K562 (cell line): ENCODE results near the gene CRABP1. TPM values are rescaled to one million over a fixed set of nuclear protein-coding genes. Genes with fewer than 3 reads are reported as not detected.

Experiments used
- ATAC-seq: fragments of 200-7000 bp; cut with Tn5 transposase; 3 replicates; pipeline ENCODE4 v1.9.1; 2020; ENCODE audit warnings: moderate library complexity
- BruUV-seq: library from RNA; stranded (reverse); fragments of 400-500 nt; replicated peaks from 2 replicates; lab custom pipeline; 2021; lab: Mats Ljungman, UMichigan
- CTCF ChIA-PET: fragments of 300-600 bp; formaldehyde crosslinking; extraction: SDS; loops from one replicate; lab custom pipeline; 2021; ENCODE audit warnings: low intra/inter-chr PET ratio; lab: Yijun Ruan, JAX
- POLR2A ChIA-PET: fragments of 300-600, 350-650 bp; sonication (Branson Sonifier 250); formaldehyde crosslinking; extraction: SDS; loops from one replicate; lab custom pipeline; 2021; ENCODE audit warnings: antibody characterized with exemption, inconsistent platforms; lab: Yijun Ruan, JAX
- DNase-seq, 4 experiments: peaks; one replicate each; pipeline versions ENCODE4 v3.0.0 to v3.0.0-alpha.2; 2011 to 2018; ENCODE audit warnings: low spot score in 3 of 4, mixed read lengths in 3 of 4; ENCODE audit errors: extremely low read depth in 1 of 4
- FAIRE-seq: peaks from 2 replicates; lab custom pipeline; 2011; peaks lifted over from hg19 to GRCh38; lab: Jason Lieb, UNC
- H2AFZ ChIP-seq: 2 replicates; pipeline ENCODE4 v1.6.0; 2011; ENCODE audit warnings: low read depth, low read length, control low read depth, inconsistent platforms
- H3K27ac ChIP-seq: fragments of 200-600 bp; 3 replicates; pipeline ENCODE4 v1.8.0; 2011; ENCODE audit warnings: low read depth, mild to moderate bottlenecking, control low read depth, inconsistent platforms, low read length, moderate library complexity, mixed read lengths; ENCODE audit errors: extremely low read depth
- H3K27me3 ChIP-seq, 2 experiments: fragments of 300-600 bp in 1 of 2; 2 replicates in 1 of 2; 3 replicates in 1 of 2; pipeline versions ENCODE4 v1.6.0 to v1.8.0; 2011; ENCODE audit warnings: inconsistent platforms in 2 of 2, low read length in 2 of 2, mild to moderate bottlenecking in 1 of 2, mixed read lengths in 1 of 2, moderate library complexity in 1 of 2; ENCODE audit not compliant: control insufficient read depth in 2 of 2, insufficient read depth in 2 of 2
- H3K36me3 ChIP-seq: fragments of 300-600 bp; 3 replicates; pipeline ENCODE4 v1.8.0; 2011; ENCODE audit warnings: mild to moderate bottlenecking, low read length, inconsistent platforms; ENCODE audit not compliant: control insufficient read depth, insufficient read depth
- H3K4me1 ChIP-seq, 2 experiments: fragments of 200-600 bp in 1 of 2; replicated peaks in 1 of 2; 2 replicates in 1 of 2; 3 replicates in 1 of 2; pipeline versions ENCODE4 v1.5.1 to v1.8.0; 2011; ENCODE audit warnings: inconsistent platforms in 2 of 2, low read length in 2 of 2, mild to moderate bottlenecking in 1 of 2, mixed read lengths in 1 of 2, moderate library complexity in 1 of 2; ENCODE audit not compliant: control insufficient read depth in 2 of 2, insufficient read depth in 2 of 2
- H3K4me2 ChIP-seq: 2 replicates; pipeline ENCODE4 v1.6.1; 2011; ENCODE audit warnings: low read length, control low read depth, inconsistent platforms, mixed read lengths; ENCODE audit not compliant: insufficient read depth
- H3K4me3 ChIP-seq: fragments of 200-600 bp; sonication (generic), shearing (Covaris generic); 2 replicates; pipeline ENCODE4 v1.5.1; 2016; ENCODE audit warnings: control low read depth, inconsistent platforms
- H3K79me2 ChIP-seq: fragments of 200-600 bp; 3 replicates; pipeline ENCODE4 v1.8.0; 2011; ENCODE audit warnings: low read length, inconsistent platforms; ENCODE audit not compliant: control insufficient read depth, insufficient read depth
- H3K9ac ChIP-seq, 2 experiments: 2 replicates each; pipeline versions ENCODE4 v1.6.0 to v1.6.1; 2011; ENCODE audit warnings: low read depth in 2 of 2, low read length in 2 of 2, control low read depth in 1 of 2, inconsistent platforms in 1 of 2, mild to moderate bottlenecking in 1 of 2, mixed read lengths in 1 of 2; ENCODE audit not compliant: insufficient read depth in 1 of 2
- H3K9me1 ChIP-seq: one replicate; pipeline ENCODE4 v1.6.0; 2011; ENCODE audit warnings: inconsistent platforms, mild to moderate bottlenecking, low read length, moderate library complexity; ENCODE audit not compliant: control insufficient read depth, insufficient read depth
- H3K9me3 ChIP-seq: replicated peaks from 2 replicates; pipeline ENCODE4 v1.5.1; 2011; ENCODE audit warnings: low read depth, low read length, inconsistent platforms; ENCODE audit not compliant: control insufficient read depth, insufficient read depth
- H4K20me1 ChIP-seq: replicated peaks from 2 replicates; pipeline ENCODE4 v1.6.1; 2011; ENCODE audit warnings: low read length, inconsistent platforms, mixed read lengths; ENCODE audit not compliant: control insufficient read depth, insufficient read depth
- ARID3B ChIP-seq: fragments of 250-450 bp; sonication (Bioruptor Pico); IDR thresholded peaks from 2 replicates; pipeline ENCODE4 v1.4.0; 2020; ENCODE audit warnings: borderline replicate concordance
- ASH1L ChIP-seq: fragments of 450-650 bp; IDR thresholded peaks from 2 replicates; pipeline ENCODE4 v1.6.1; 2018; ENCODE audit warnings: borderline replicate concordance, mild to moderate bottlenecking, low read depth; ENCODE audit not compliant: partially characterized antibody
- CSDE1 ChIP-seq, 2 experiments: fragments of 450-650 bp; IDR thresholded peaks; 2 replicates each; pipeline ENCODE4 v1.6.1; 2016; ENCODE audit warnings: mild to moderate bottlenecking in 1 of 2
- ETV5 ChIP-seq: sonication (generic); formaldehyde crosslinking; IDR thresholded peaks from 2 replicates; pipeline ENCODE4 v1.4.0; 2020; ENCODE audit warnings: low read depth, mild to moderate bottlenecking, missing genetic modification reagents
- MEF2D ChIP-seq: conservative IDR thresholded peaks from 2 replicates; pipeline ENCODE4 v1.6.1; 2016; ENCODE audit warnings: low read depth, missing genetic modification characterization, missing compliant biosample characterization
- TARDBP ChIP-seq: fragments of 450-650 bp; IDR thresholded peaks from 2 replicates; pipeline ENCODE4 v1.6.1; 2016
- TGIF2 ChIP-seq: sonication (generic); formaldehyde crosslinking; IDR thresholded peaks from 2 replicates; pipeline ENCODE4 v1.8.1; 2022; ENCODE audit warnings: mild to moderate bottlenecking, missing genetic modification reagents, moderate library complexity
- THRAP3 ChIP-seq: fragments of 450-650 bp; IDR thresholded peaks from 2 replicates; pipeline ENCODE4 v1.6.1; 2016; ENCODE audit warnings: mild to moderate bottlenecking, inconsistent platforms, borderline replicate concordance
- YY1 ChIP-seq, 3 experiments: IDR thresholded peaks; 2 replicates each; pipeline ENCODE4 v1.6.1; 2011; ENCODE audit warnings: low read length in 2 of 3, mild to moderate bottlenecking in 2 of 3, moderate library complexity in 2 of 3, borderline replicate concordance in 1 of 3, control low read depth in 1 of 3, low read depth in 1 of 3; ENCODE audit not compliant: insufficient read depth in 3 of 3, insufficient replicate concordance in 2 of 3, control insufficient read depth in 1 of 3, insufficient read length in 1 of 3; ENCODE audit errors: extremely low read depth in 1 of 3
- WGBS: fragments of 100-300 bp; shearing (Covaris generic); methylation state at CpG from one replicate; pipeline ENCODE4 v1.1.6; 2016; ENCODE audit warnings: low coverage, mixed read lengths; ENCODE audit not compliant: insufficient coverage; ENCODE audit errors: missing lambda C conversion rate; 5-methylcytosine and 5-hydroxymethylcytosine counted together
- in situ Hi-C: fragments of 300-500 bp; cut with MboI; formaldehyde crosslinking; loops from 4 replicates; pipeline ENCODE4 v1.15.0; 2018; ENCODE audit warnings: inconsistent platforms, mixed read lengths
- intact Hi-C: fragments of 100-400 bp; cut with micrococcal nuclease; formaldehyde crosslinking; loops from 2 replicates; pipeline ENCODE4 v1.14.2; 2022
- polyA plus RNA-seq, 8 experiments: library from polyadenylated mRNA; depleted of rRNA in 4 of 8; stranded (reverse) in 5 of 8; unstranded in 3 of 8; fragments of >200 nt; fragmentation: Nextera tagmentation in 2 of 8; fragmentation: Illumina TruSeq in 1 of 8; extraction: Ambion mirVana in 2 of 8; extraction: Trizol in 1 of 8; gene quantifications; 2 replicates each; pipeline versions ENCODE4 v1.2.1 to v1.2.3, GENCODE V29; 2011 to 2014; ENCODE audit warnings: inconsistent platforms in 1 of 8, missing spikeins in 1 of 8
- total RNA-seq, 7 experiments: library from RNA; depleted of rRNA in 6 of 7; stranded (reverse); fragments of >200 nt in 6 of 7; fragmentation: Illumina TruSeq in 2 of 7; extraction: Trizol in 2 of 7; gene quantifications; 2 replicates each; pipeline versions ENCODE4 v1.2.1 to v1.2.3, GENCODE V29; 2011 to 2021; ENCODE audit warnings: low replicate concordance in 1 of 7
- TF ChIP-seq, protein P1 (sequence below): fragments of 450-650 bp; formaldehyde crosslinking; IDR thresholded peaks from 2 replicates; pipeline ENCODE4 v1.4.0; 2022; ENCODE audit warnings: mild to moderate bottlenecking, moderate library complexity
- TF ChIP-seq, protein P2 (sequence below): IDR thresholded peaks from 2 replicates; pipeline ENCODE4 v1.6.1; 2014; ENCODE audit warnings: antibody characterized with exemption
- TF ChIP-seq, protein P3 (sequence below): sonication (generic); formaldehyde crosslinking; IDR thresholded peaks from 2 replicates; pipeline ENCODE4 v1.8.1; 2022; ENCODE audit warnings: missing genetic modification reagents

CRABP1 gene
- total and polyA plus RNA-seq, 9 of the 15 experiments (the other 6 are each of a cell fraction or from before 2014, with no cell fraction given) = 0.60 TPM; not detected in 8

- 1% methylated on average over 7 of the region's 7 CpGs for WGBS
- Histone ChIP-seq H3K4me3 (no peak overlapping the region), H3K9me3 (no peaks in the 10 kb centered on the region), H4K20me1 (no peaks in the 10 kb centered on the region; the same call in 1 of the 2 replicates), H3K4me1 (no peaks in the 10 kb centered on the region), H3K79me2 (no peaks in the 10 kb centered on the region), H3K9ac (no peak overlapping the region), H3K9me1 (no peaks in the 10 kb centered on the region)
- no peak for FAIRE-seq
- BruUV-seq = no TSS peak
- in situ Hi-C loops = no loop called here
- TF ChIP-seq, protein P1, sequence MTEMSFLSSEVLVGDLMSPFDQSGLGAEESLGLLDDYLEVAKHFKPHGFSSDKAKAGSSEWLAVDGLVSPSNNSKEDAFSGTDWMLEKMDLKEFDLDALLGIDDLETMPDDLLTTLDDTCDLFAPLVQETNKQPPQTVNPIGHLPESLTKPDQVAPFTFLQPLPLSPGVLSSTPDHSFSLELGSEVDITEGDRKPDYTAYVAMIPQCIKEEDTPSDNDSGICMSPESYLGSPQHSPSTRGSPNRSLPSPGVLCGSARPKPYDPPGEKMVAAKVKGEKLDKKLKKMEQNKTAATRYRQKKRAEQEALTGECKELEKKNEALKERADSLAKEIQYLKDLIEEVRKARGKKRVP (CRISPR knock-in tag) = no peak
- TF ChIP-seq, protein P2, sequence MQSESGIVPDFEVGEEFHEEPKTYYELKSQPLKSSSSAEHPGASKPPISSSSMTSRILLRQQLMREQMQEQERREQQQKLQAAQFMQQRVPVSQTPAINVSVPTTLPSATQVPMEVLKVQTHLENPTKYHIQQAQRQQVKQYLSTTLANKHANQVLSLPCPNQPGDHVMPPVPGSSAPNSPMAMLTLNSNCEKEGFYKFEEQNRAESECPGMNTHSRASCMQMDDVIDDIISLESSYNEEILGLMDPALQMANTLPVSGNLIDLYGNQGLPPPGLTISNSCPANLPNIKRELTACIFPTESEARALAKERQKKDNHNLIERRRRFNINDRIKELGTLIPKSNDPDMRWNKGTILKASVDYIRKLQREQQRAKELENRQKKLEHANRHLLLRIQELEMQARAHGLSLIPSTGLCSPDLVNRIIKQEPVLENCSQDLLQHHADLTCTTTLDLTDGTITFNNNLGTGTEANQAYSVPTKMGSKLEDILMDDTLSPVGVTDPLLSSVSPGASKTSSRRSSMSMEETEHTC = no peak
- TF ChIP-seq MEF2D (tag) (no peak), TARDBP (no peak), ETV5 (CRISPR knock-in tag) (no peak), ASH1L (no peak), YY1 (IDR thresholded peaks at IDR 0.05; ENCODE audit: borderline replicate concordance in 1 of 3, control insufficient read depth in 1 of 3, extremely low read depth in 1 of 3, insufficient read depth in 3 of 3, insufficient read length in 1 of 3, insufficient replicate concordance in 2 of 3, low read depth in 1 of 3, low read length in 2 of 3) (no peak), ARID3B (CRISPR knock-in tag) (no peak), THRAP3 (no peak), CSDE1 (IDR thresholded peaks at IDR 0.05) (no peak), TGIF2 (CRISPR knock-in tag) (no peak)
- TF ChIP-seq, protein P3, sequence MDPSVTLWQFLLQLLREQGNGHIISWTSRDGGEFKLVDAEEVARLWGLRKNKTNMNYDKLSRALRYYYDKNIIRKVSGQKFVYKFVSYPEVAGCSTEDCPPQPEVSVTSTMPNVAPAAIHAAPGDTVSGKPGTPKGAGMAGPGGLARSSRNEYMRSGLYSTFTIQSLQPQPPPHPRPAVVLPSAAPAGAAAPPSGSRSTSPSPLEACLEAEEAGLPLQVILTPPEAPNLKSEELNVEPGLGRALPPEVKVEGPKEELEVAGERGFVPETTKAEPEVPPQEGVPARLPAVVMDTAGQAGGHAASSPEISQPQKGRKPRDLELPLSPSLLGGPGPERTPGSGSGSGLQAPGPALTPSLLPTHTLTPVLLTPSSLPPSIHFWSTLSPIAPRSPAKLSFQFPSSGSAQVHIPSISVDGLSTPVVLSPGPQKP (CRISPR knock-in tag) = no peak
- TF ChIP-seq, all 486 proteins: peak for 0
- CTCF ChIA-PET = no interaction called here
- peaks cover 40 to 65% of the 10 kb centered on the region in 2 experiments for H3K27me3 ChIP-seq
- ATAC-seq (no peak), DNase-seq (no peak)
- H3K4me2 ChIP-seq = no peak overlapping the region
- intact Hi-C loops = no loop called here
- H3K27ac ChIP-seq = no peak overlapping the region
- no peak overlapping the region for H2AFZ ChIP-seq
- no peaks in the 10 kb centered on the region for H3K36me3 ChIP-seq
- POLR2A ChIA-PET = interaction anchor here (0.9 kb wide), 1 partner anchor 10 kb away, joined by 3 read pairs; no protein-coding TSS in a partner anchor
Measured at GRCh38 chr15:78389322-78389721, 49.2 kb downstream of the CRABP1 start.
